K562 (cell line): ENCODE data around the gene TSPYL6.

Experiments used
- BRCA1 ChIP-seq, 2 experiments: fragments of 450-650 bp in 1 of 2; sonication (generic) in 1 of 2; formaldehyde crosslinking in 1 of 2; IDR thresholded peaks; 2 replicates each; pipeline versions ENCODE4 v1.5.0 to v1.6.1; 2017 to 2020; ENCODE audit warnings: mild to moderate bottlenecking in 1 of 2, missing genetic modification reagents in 1 of 2
- EP300 ChIP-seq: IDR thresholded peaks from 2 replicates; pipeline ENCODE4 v1.6.1; 2012; ENCODE audit warnings: low read length, improper control_type of control experiment
- FOXP1 ChIP-seq: sonication (generic); formaldehyde crosslinking; IDR thresholded peaks from 2 replicates; pipeline ENCODE4 v1.8.0; 2022; ENCODE audit warnings: mild to moderate bottlenecking, missing genetic modification reagents
- GTF2E2 ChIP-seq: fragments of 200-800 bp; sonication (Bioruptor generic); IDR thresholded peaks from 2 replicates; pipeline ENCODE4 v1.6.1; 2016; ENCODE audit warnings: missing genetic modification characterization, missing compliant biosample characterization
- JUN ChIP-seq, 2 experiments: sonication (generic) in 1 of 2; formaldehyde crosslinking in 1 of 2; IDR thresholded peaks; 2 replicates each; pipeline versions ENCODE4 v1.6.1 to v1.8.0; 2012 to 2022; ENCODE audit warnings: borderline replicate concordance in 2 of 2, mild to moderate bottlenecking in 2 of 2, improper control_type of control experiment in 1 of 2, low read depth in 1 of 2, low read length in 1 of 2, missing genetic modification reagents in 1 of 2
- MAFK ChIP-seq: IDR thresholded peaks from 2 replicates; pipeline ENCODE4 v1.6.1; 2011; ENCODE audit warnings: low read length, improper control_type of control experiment
- SETDB1 ChIP-seq: IDR thresholded peaks from one replicate; pipeline ENCODE4 v1.6.1; 2012; ENCODE audit warnings: low read length, control low read depth, inconsistent platforms
- ZNF239 ChIP-seq: fragments of 250-450 bp; sonication (Bioruptor Pico); IDR thresholded peaks from 2 replicates; pipeline ENCODE4 v1.4.0; 2020; ENCODE audit warnings: mild to moderate bottlenecking
- ZNF79 ChIP-seq: fragments of 250-450 bp; sonication (Bioruptor Pico); IDR thresholded peaks from 2 replicates; pipeline ENCODE4 v1.4.0; 2020; ENCODE audit warnings: low read depth, mild to moderate bottlenecking, moderate library complexity
- TF ChIP-seq, protein P1 (sequence below), 3 experiments: IDR thresholded peaks in 2 of 3; conservative IDR thresholded peaks in 1 of 3; 2 replicates each; pipeline ENCODE4 v1.5.1; 2011 to 2012; ENCODE audit warnings: low read length in 3 of 3, mild to moderate bottlenecking in 3 of 3, control low read depth in 2 of 3, improper control_type of control experiment in 1 of 3, inconsistent platforms in 1 of 3, low read depth in 1 of 3, mixed read lengths in 1 of 3, moderate library complexity in 1 of 3; ENCODE audit not compliant: insufficient read depth in 2 of 3
- TF ChIP-seq, protein P2 (sequence below): fragments of 450-650 bp; formaldehyde crosslinking; IDR thresholded peaks from 2 replicates; pipeline ENCODE4 v1.4.0; 2022; ENCODE audit warnings: missing genetic modification characterization

DNA sequence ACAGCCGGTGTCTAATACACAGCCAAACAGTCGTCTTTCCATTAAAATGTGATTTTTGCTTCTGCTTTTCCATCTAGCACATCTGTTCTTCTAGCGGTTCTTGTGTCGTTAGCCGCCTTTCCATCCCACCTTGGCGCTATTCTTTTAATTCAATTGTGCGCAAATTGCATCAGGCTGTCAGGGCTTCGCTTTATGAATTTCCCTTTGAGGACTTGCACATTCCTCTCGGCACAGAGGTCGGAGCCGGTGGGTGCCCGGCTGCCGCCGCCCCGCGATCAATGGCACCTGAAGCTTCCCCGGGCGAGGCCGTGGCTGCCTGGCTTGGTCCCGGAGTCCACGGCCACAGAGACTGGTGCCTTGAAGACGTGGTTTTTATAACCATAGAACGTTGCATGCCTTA, 33.9 kb upstream of the TSPYL6 start:
- no peak for TF ChIP-seq ZNF79 (CRISPR knock-in tag)
- TF ChIP-seq, protein P1, sequence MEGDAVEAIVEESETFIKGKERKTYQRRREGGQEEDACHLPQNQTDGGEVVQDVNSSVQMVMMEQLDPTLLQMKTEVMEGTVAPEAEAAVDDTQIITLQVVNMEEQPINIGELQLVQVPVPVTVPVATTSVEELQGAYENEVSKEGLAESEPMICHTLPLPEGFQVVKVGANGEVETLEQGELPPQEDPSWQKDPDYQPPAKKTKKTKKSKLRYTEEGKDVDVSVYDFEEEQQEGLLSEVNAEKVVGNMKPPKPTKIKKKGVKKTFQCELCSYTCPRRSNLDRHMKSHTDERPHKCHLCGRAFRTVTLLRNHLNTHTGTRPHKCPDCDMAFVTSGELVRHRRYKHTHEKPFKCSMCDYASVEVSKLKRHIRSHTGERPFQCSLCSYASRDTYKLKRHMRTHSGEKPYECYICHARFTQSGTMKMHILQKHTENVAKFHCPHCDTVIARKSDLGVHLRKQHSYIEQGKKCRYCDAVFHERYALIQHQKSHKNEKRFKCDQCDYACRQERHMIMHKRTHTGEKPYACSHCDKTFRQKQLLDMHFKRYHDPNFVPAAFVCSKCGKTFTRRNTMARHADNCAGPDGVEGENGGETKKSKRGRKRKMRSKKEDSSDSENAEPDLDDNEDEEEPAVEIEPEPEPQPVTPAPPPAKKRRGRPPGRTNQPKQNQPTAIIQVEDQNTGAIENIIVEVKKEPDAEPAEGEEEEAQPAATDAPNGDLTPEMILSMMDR (IDR thresholded peaks at IDR 0.05 in 2 of 3, conservative IDR thresholded peaks at IDR 0.05 in 1 of 3; ENCODE audit: insufficient read depth in 2 of 3, low read depth in 1 of 3, low read length in 3 of 3), result no peak
- no peak for TF ChIP-seq FOXP1 (CRISPR knock-in tag)
- TF ChIP-seq, protein P2, sequence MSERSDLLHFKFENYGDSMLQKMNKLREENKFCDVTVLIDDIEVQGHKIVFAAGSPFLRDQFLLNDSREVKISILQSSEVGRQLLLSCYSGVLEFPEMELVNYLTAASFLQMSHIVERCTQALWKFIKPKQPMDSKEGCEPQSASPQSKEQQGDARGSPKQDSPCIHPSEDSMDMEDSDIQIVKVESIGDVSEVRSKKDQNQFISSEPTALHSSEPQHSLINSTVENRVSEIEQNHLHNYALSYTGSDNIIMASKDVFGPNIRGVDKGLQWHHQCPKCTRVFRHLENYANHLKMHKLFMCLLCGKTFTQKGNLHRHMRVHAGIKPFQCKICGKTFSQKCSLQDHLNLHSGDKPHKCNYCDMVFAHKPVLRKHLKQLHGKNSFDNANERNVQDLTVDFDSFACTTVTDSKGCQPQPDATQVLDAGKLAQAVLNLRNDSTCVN (CRISPR knock-in tag), result no peak
- no peak for TF ChIP-seq MAFK
- no peak for TF ChIP-seq JUN (IDR thresholded peaks at IDR 0.05; ENCODE audit: borderline replicate concordance, low read depth, low read length)
- TF ChIP-seq JUN (CRISPR knock-in tag; IDR thresholded peaks at IDR 0.05; ENCODE audit: borderline replicate concordance), result no peak
- no peak for TF ChIP-seq EP300
- no peak for TF ChIP-seq SETDB1
- no peak for TF ChIP-seq ZNF239 (CRISPR knock-in tag)
- TF ChIP-seq GTF2E2 (tag), result no peak
- no peak for TF ChIP-seq BRCA1 (IDR thresholded peaks at IDR 0.05)
- TF ChIP-seq BRCA1 (CRISPR knock-in tag; IDR thresholded peaks at IDR 0.05), result no peak
